HEK293T (cell line): Measurements from ENCODE around the gene TRIM23.

Experiments
- LEF1 ChIP-seq: fragments of 450-650 bp; IDR thresholded peaks from 2 replicates; pipeline ENCODE4 v1.6.1; 2017; ENCODE audit warnings: mild to moderate bottlenecking, borderline replicate concordance
- NFRKB ChIP-seq: fragments of 450-650 bp; IDR thresholded peaks from 2 replicates; pipeline ENCODE4 v1.6.1; 2016; ENCODE audit warnings: mild to moderate bottlenecking, moderate library complexity
- SP1 ChIP-seq: fragments of 450-650 bp; IDR thresholded peaks from 2 replicates; pipeline ENCODE4 v1.6.1; 2017

DNA sequence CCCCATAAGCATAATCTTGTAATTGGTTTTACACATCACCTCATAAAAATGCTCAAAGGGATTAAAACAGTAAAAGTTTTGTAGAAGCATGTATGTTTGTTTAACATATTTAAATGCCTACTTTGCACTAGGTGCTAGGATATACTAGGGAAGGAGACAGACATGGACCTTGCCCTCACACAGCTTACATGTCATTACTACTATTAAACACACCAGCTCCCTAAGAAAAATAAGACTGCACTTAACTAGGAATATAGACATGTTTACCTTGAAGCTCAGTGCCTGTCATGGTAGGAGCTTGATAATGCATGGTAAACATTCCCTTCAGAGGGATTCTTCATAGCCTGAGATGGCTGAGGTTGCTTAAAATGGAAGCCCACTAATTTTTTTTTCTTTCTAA lies 6.8 kb upstream of the TRIM23 start:
- TF ChIP-seq SP1 (no peak), NFRKB (no peak), LEF1 (no peak)
